WI38 (cell line): Measurements from ENCODE around the gene C1QL4.

Experiments used
- H3K4me3 ChIP-seq: 2 replicates; pipeline ENCODE4 v1.5.1; 2011; ENCODE audit warnings: low read depth, mild to moderate bottlenecking, control low read depth, low read length
- TF ChIP-seq, protein P1 (sequence below): IDR thresholded peaks from 2 replicates; pipeline ENCODE4 v1.5.1; 2012; ENCODE audit warnings: low read depth, mild to moderate bottlenecking, control low read depth, low read length

The C1QL4 gene

DNA sequence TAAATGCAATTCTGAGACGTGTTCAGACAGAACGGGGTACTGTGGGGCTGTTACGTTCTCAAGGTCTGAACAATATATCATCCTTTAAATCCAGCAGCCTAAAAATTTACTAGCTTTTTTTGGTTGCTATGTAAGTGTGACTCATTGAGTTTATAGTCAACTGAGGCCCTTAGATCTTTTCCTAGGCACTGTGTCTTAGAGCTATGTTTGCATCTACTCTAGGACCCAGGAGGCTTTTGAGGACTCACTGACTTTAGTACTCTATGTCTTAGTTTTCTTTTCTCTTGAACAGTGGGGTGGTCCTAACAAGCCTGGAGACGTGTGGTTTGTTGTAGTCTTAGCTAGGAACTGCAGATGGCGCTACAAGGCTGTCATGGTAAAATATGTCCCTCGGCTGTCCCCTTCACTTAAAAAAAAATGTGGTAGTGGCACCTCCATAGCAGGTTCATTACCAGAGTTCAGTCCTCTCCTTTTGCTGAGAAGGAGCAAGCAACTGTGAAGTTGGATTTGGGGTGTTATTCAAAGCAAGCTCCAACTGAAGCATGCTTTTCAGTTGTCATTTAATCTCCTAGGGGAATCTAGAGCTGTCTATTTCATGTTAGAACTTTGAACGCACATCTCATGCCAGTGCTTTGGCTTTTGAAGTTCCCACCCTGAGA, 21.6 kb upstream of the C1QL4 start:
- H3K4me3 ChIP-seq: no peak overlapping the region
- TF ChIP-seq, protein P1, sequence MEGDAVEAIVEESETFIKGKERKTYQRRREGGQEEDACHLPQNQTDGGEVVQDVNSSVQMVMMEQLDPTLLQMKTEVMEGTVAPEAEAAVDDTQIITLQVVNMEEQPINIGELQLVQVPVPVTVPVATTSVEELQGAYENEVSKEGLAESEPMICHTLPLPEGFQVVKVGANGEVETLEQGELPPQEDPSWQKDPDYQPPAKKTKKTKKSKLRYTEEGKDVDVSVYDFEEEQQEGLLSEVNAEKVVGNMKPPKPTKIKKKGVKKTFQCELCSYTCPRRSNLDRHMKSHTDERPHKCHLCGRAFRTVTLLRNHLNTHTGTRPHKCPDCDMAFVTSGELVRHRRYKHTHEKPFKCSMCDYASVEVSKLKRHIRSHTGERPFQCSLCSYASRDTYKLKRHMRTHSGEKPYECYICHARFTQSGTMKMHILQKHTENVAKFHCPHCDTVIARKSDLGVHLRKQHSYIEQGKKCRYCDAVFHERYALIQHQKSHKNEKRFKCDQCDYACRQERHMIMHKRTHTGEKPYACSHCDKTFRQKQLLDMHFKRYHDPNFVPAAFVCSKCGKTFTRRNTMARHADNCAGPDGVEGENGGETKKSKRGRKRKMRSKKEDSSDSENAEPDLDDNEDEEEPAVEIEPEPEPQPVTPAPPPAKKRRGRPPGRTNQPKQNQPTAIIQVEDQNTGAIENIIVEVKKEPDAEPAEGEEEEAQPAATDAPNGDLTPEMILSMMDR: peak; percentile 74

DNA sequence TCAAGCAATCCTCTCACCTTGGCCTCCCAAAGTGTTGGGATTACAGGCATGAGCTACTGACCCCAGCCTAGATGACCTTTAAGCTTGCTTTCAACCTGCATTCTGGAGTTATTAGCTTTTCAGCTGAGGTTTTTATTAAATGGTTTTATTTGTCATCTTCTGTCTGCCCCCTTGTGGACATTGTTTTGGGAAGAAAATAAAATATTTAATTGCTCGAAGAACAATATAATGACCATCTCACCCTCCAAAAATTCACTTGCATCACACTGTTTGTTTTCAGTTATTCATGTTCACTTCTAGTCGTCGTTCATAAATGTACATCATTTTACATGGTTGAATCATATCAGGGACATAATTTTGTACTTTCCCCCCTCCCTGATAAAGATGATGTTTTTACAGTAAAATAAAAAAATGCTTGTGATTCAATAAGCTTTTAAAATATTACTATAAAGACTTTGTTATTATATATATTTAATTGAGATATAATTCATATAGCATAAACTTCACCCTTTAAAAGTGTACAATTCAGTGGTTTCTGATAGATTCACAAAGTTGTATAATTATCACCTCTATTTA, 20.2 kb upstream of the C1QL4 start:
- no peak overlapping the region for H3K4me3 ChIP-seq
- TF ChIP-seq, protein P1: peak; percentile 16; the same call in 1 of the 2 replicates

DNA sequence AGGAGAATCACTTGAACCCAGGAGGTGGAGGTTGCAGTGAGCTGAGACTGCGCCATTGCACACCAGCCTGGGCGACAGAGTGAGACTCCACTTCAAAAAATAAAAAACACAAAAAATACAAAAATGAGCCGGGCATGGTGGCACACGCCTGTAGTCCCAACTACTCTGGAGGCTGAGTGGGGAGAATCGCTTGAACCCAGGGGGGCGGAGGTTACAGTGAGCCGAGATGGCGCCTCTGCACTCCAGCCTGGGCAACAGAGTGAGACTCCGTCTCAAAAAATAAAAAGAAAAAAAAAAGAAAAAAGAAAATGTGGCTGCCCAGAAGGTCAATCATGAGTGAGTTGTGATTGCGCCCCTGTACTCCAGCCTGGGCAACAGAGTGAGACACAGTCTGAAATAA, 18.9 kb upstream of the C1QL4 start:
- TF ChIP-seq, protein P1: no peak

DNA sequence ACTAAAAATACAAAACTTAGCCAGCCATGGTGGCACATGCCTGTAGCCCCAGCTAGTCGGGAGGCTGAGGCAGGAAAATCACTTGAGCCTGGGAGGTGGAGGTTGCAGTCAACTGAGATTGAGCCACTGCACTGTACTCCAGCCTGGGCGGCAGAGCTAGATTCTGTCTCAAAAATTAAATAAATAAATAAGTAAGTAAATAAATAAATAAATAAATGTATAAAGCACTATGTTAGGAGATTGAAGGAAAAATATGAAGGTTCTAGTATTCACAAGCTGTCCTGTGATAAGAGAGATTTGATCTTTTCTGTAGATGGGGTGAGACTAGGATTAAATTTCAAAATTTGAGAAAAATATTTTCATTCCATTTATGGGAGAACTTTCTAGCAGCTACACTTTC, 15.4 kb upstream of the C1QL4 start:
- TF ChIP-seq, protein P1: no peak

More for the DNA sequence above, 18.9 kb upstream of the C1QL4 start:
- no peak overlapping the region for H3K4me3 ChIP-seq

DNA sequence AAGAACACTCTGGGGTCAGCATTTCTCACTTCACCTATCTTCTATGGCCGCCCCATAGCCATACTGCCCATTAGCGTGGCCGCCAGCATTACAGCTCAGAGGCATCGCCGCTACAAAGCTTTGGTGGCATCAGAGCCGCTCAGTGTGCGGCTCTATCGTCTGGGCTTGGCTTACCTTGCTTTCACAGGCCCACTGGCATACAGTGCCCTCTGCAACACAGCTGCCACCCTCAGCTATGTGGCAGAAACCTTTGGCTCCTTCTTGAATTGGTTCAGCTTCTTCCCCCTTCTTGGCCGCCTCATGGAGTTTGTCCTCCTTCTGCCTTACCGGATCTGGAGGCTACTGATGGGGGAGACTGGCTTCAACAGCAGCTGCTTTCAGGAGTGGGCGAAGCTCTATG, 12.3 kb upstream of the C1QL4 start:
- no peak overlapping the region for H3K4me3 ChIP-seq
- TF ChIP-seq, protein P1: no peak

More for the DNA sequence above, 15.4 kb upstream of the C1QL4 start:
- no peak overlapping the region for H3K4me3 ChIP-seq

DNA sequence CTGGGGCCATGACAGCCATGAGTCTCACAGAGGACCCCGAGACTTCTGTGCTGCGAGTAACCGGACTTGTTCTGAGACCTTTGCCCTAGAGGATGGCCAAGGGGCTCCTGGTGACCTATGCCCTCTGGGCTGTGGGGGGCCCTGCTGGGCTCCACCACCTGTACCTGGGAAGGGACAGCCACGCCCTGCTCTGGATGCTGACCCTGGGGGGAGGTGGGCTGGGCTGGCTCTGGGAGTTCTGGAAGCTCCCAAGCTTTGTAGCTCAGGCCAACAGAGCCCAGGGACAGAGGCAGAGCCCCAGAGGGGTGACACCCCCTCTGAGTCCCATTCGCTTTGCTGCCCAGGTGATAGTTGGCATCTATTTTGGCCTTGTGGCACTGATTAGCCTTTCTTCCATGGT, 11.8 kb upstream of the C1QL4 start:
- TF ChIP-seq, protein P1: no peak
- H3K4me3 ChIP-seq: no peak overlapping the region
